ENCODE results near the gene MFAP1.
A peak's percentile ranks its signal among the peaks of the same experiment; 100 is the strongest.

MFAP1 gene

DNA sequence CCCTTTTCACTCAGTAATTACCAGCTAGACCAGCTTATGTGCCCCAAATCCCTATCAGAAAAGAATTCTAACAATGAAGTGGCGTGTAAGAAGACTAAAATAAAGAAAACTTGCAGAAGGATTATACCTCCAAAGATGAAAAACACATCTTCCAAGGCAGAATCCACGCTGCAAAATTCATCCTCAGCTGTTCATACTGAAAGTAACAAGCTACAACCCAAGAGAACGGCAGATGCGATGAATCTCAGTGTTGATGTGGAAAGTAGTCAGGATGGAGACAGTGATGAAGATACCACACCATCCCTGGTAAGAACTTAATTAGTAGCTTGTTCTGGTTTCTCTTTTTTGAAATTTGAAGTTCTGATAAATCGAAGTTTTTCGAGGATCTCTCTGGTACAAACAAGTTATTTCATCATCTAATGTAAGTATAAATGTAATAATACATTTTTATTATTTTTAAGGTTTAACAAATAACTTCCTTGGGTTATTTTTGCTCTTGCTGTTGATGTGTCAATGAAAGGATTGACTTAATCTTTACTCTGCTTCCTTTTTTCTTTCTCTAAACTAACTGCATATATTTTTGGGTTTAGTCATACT lies 3.7 kb upstream of the MFAP1 start:
- TF ChIP-seq, protein P1, sequence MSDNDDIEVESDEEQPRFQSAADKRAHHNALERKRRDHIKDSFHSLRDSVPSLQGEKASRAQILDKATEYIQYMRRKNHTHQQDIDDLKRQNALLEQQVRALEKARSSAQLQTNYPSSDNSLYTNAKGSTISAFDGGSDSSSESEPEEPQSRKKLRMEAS (IDR thresholded peaks at IDR 0.05), result no peak
- TF ChIP-seq EGR1 (IDR thresholded peaks at IDR 0.05) (no peak), CEBPB (IDR thresholded peaks at IDR 0.05) (no peak), TCF12 (IDR thresholded peaks at IDR 0.05; ENCODE audit: low read depth) (no peak), ZBTB7A (IDR thresholded peaks at IDR 0.05; ENCODE audit: low read depth) (no peak), TAF1 (IDR thresholded peaks at IDR 0.05; ENCODE audit: low read depth) (no peak), EP300 (IDR thresholded peaks at IDR 0.05; ENCODE audit: borderline replicate concordance) (no peak), RAD21 (IDR thresholded peaks at IDR 0.05; ENCODE audit: low read depth) (no peak), YY1 (IDR thresholded peaks at IDR 0.05; ENCODE audit: low read depth) (no peak), TEAD4 (IDR thresholded peaks at IDR 0.05) (no peak), FOXM1 (IDR thresholded peaks at IDR 0.05; ENCODE audit: borderline replicate concordance, low read depth) (no peak)
- TF ChIP-seq, protein P2, sequence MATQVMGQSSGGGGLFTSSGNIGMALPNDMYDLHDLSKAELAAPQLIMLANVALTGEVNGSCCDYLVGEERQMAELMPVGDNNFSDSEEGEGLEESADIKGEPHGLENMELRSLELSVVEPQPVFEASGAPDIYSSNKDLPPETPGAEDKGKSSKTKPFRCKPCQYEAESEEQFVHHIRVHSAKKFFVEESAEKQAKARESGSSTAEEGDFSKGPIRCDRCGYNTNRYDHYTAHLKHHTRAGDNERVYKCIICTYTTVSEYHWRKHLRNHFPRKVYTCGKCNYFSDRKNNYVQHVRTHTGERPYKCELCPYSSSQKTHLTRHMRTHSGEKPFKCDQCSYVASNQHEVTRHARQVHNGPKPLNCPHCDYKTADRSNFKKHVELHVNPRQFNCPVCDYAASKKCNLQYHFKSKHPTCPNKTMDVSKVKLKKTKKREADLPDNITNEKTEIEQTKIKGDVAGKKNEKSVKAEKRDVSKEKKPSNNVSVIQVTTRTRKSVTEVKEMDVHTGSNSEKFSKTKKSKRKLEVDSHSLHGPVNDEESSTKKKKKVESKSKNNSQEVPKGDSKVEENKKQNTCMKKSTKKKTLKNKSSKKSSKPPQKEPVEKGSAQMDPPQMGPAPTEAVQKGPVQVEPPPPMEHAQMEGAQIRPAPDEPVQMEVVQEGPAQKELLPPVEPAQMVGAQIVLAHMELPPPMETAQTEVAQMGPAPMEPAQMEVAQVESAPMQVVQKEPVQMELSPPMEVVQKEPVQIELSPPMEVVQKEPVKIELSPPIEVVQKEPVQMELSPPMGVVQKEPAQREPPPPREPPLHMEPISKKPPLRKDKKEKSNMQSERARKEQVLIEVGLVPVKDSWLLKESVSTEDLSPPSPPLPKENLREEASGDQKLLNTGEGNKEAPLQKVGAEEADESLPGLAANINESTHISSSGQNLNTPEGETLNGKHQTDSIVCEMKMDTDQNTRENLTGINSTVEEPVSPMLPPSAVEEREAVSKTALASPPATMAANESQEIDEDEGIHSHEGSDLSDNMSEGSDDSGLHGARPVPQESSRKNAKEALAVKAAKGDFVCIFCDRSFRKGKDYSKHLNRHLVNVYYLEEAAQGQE (IDR thresholded peaks at IDR 0.05; ENCODE audit: low read depth), result no peak
- TF ChIP-seq, protein P3, sequence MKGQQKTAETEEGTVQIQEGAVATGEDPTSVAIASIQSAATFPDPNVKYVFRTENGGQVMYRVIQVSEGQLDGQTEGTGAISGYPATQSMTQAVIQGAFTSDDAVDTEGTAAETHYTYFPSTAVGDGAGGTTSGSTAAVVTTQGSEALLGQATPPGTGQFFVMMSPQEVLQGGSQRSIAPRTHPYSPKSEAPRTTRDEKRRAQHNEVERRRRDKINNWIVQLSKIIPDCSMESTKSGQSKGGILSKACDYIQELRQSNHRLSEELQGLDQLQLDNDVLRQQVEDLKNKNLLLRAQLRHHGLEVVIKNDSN (IDR thresholded peaks at IDR 0.05), result no peak

DNA sequence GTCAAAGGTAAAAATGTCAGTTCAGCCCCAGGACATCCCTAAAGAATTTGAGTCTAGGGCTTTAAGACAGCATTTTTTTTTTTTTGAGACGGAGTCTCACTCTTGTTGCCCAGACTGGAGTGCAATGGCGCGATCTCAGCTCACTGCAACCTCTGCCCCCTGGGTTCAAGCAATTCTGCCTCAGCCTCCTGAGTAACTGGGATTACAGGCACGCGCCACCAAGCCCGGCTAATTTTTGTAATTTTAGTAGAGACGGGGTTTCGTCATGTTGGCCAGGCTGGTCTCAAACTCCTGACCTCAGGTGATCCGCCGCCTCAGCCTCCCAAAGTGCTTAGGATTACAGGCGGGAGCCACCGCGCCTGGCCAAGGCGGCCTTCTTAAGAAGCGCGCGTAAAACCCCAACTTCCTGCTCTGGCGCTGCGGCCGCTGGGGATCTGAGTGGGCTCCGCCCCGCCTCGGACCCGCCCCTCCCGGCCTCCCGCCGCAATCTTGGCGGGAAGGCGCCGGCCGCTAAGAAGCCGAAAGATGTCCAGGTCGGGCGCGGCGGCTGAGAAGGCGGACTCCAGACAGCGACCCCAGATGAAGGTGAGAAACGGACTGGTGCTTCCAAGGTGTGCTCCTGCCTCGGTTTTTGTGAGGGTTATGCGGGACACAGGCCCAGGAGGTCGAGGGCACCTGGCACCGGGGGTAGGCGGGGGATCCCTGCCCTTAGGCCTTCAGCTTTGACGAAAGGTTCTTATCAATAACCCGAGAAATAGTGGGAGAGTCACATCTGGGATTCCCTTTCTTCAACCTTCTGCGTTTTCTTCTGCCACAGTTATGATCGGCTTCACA lies 2.2 kb upstream of the MFAP1 start, which contains the start of gene WDR76:
Gene WDR76, plus strand, starts transcription at position 495 of the 834 bp plus-strand sequence. Its CDS starts 31 bp downstream, at position 526.
- TF ChIP-seq, protein P1 (IDR thresholded peaks at IDR 0.05), result peak; percentile 55; the same call in 1 of the 2 replicates
- no peak for TF ChIP-seq TEAD4 (IDR thresholded peaks at IDR 0.05)

DNA sequence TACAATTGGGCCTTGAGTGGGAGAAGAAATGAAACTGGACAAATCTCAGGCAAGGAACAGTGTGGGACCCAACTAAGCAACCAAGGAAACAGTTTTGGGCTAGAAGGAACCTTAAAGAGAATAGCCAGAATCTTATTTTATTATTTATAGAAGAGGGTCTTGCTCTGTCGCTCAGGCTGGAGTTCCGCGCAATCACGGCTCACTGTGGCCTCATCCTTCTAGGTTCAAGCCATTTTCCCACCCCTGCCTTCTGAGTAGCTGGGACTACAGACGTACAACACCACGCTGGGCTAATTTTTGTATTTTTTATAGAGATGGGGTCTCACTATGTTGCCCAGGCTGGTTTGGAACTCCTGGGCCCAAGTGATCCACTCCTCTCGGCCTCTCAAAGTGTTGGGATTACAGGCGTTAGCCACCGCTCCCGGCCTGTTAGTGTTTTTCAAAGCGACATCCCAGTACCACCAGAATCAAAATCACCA lies 1.6 kb upstream of the MFAP1 start:
- TF ChIP-seq YY1 (IDR thresholded peaks at IDR 0.05; ENCODE audit: low read depth) (no peak), TEAD4 (IDR thresholded peaks at IDR 0.05) (no peak), TAF1 (IDR thresholded peaks at IDR 0.05; ENCODE audit: low read depth) (no peak)

DNA sequence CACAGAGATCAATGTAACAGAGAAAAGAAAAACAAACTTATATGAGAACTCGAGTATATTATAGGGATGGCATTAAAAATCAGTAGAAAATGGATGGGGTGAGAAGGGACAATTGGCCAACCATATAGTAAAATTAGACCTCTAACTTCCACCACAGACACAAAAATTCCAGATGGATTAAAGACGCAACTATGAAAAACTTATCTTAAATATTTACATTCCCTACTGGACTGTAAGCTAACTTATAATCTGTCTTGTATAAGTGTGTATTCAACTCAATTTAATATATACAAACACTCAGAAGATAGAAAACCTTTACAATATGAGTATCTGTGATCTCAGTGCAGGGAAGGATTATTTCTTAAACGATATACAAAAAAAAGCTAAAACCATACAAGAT lies 3.0 kb downstream of the MFAP1 start:
- TF ChIP-seq ZBTB7A (IDR thresholded peaks at IDR 0.05; ENCODE audit: low read depth) (no peak), YY1 (IDR thresholded peaks at IDR 0.05; ENCODE audit: low read depth) (no peak), CREB1 (IDR thresholded peaks at IDR 0.05; ENCODE audit: low read depth) (no peak), EGR1 (IDR thresholded peaks at IDR 0.05) (no peak), TAF1 (IDR thresholded peaks at IDR 0.05; ENCODE audit: low read depth) (no peak), TEAD4 (IDR thresholded peaks at IDR 0.05) (no peak), EP300 (IDR thresholded peaks at IDR 0.05; ENCODE audit: borderline replicate concordance) (no peak), TCF12 (IDR thresholded peaks at IDR 0.05; ENCODE audit: low read depth) (no peak), FOXM1 (IDR thresholded peaks at IDR 0.05; ENCODE audit: borderline replicate concordance, low read depth) (no peak)
- TF ChIP-seq, protein P3 (IDR thresholded peaks at IDR 0.05), result no peak
- TF ChIP-seq, protein P1 (IDR thresholded peaks at IDR 0.05), result no peak
- TF ChIP-seq, protein P2 (IDR thresholded peaks at IDR 0.05; ENCODE audit: low read depth), result no peak

DNA sequence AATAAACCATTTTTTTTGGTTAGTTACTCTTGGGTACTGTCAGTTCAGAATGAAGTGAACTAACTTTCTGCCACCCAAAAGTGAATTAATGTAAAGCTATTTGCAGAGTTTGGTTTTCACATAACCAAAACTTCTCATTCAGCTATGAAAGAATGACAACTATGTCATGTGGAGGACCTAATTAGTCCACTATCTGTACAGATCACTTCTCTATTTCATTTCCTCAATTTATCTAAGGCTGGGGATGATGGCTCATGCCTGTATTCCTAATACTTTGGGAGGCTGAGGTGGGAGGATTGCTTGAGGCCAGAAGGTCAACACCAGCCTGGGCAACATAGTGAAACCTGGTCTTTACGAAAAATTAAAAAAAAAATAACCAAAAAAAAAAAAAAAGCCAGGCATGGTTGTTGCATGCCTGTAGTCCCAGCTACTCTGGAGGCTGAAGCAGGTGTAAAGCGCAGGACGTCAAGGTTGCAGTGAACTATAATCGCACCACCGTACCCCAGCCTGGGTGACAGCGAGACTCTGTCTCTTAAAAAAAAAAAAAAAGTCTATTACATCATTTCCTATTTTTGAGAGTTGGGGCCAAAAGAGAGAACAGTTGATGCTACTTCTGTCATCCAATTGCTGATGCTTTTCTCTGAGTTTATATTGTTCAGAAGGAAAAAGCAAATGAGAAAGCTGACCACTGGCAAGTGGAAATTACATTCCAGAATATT lies 15.4 kb downstream of the MFAP1 start:
- TF ChIP-seq NFIC (IDR thresholded peaks at IDR 0.05), result no peak
- TF ChIP-seq, protein P2 (IDR thresholded peaks at IDR 0.05; ENCODE audit: low read depth), result no peak
- TF ChIP-seq FOXM1 (IDR thresholded peaks at IDR 0.05; ENCODE audit: borderline replicate concordance, low read depth), result no peak
- TF ChIP-seq, protein P3 (IDR thresholded peaks at IDR 0.05), result no peak
- TF ChIP-seq EGR1 (IDR thresholded peaks at IDR 0.05), result no peak
- no peak for TF ChIP-seq TEAD4 (IDR thresholded peaks at IDR 0.05)
- TF ChIP-seq TAF1 (IDR thresholded peaks at IDR 0.05; ENCODE audit: low read depth), result no peak
- no peak for TF ChIP-seq RAD21 (IDR thresholded peaks at IDR 0.05; ENCODE audit: low read depth)
- TF ChIP-seq EP300 (IDR thresholded peaks at IDR 0.05; ENCODE audit: borderline replicate concordance), result no peak
- no peak for TF ChIP-seq ZBTB7A (IDR thresholded peaks at IDR 0.05; ENCODE audit: low read depth)

All from Ishikawa (cell line).